GM12878 (cell line): Measurements from ENCODE around the gene DNAH17. TPM values are rescaled to one million over a fixed set of nuclear protein-coding genes. Genes with fewer than 3 reads are reported as not detected.
A peak's percentile ranks its signal among the peaks of the same experiment; 100 is the strongest.

Experiments
- ATAC-seq: fragments of 200-7000 bp; cut with Tn5 transposase; 3 replicates; pipeline ENCODE4 v1.9.1; 2020; ENCODE audit warnings: mild to moderate bottlenecking, moderate library complexity
- BruUV-seq: library from RNA; stranded (reverse); fragments of 400-500 nt; replicated peaks from 2 replicates; lab custom pipeline; 2021; lab: Mats Ljungman, UMichigan
- CTCF ChIA-PET: fragments of 300-600 bp; sonication (Branson Sonifier 250); formaldehyde crosslinking; extraction: SDS; loops from one replicate; lab custom pipeline; 2021; ENCODE audit warnings: inconsistent platforms; lab: Yijun Ruan, JAX
- POLR2A ChIA-PET: fragments of 350-600 bp; formaldehyde crosslinking; extraction: SDS; loops from one replicate; lab custom pipeline; 2021; ENCODE audit warnings: inconsistent platforms; lab: Charles Lee
- RAD21 ChIA-PET: fragments of 300-600 bp; sonication (Branson Sonifier 250); formaldehyde crosslinking; loops from one replicate; lab custom pipeline; 2023; ENCODE audit warnings: antibody characterized with exemption; ENCODE audit not compliant: unreplicated experiment; lab: Charles Lee
- SMC1A ChIA-PET: fragments of 300-600 bp; sonication (Branson Sonifier 250); formaldehyde crosslinking; loops from one replicate; lab custom pipeline; 2023; ENCODE audit not compliant: unreplicated experiment, uncharacterized antibody; lab: Charles Lee
- DNase-seq: peaks from one replicate; pipeline ENCODE4 v3.0.0-alpha.2; 2011; ENCODE audit warnings: low read depth, low spot score
- FAIRE-seq: peaks from 3 replicates; lab custom pipeline; 2011; peaks lifted over from hg19 to GRCh38; lab: Jason Lieb, UNC
- H2AFZ ChIP-seq: 2 replicates; pipeline ENCODE4 v1.6.0; 2011; ENCODE audit warnings: low read depth, low read length, control low read depth; ENCODE audit not compliant: control insufficient read depth
- H3K27ac ChIP-seq: 2 replicates; pipeline ENCODE4 v1.5.1; 2011; ENCODE audit warnings: control low read depth; ENCODE audit not compliant: control insufficient read depth, insufficient read depth
- H3K27me3 ChIP-seq, 2 experiments: replicated peaks in 1 of 2; 2 replicates each; pipeline versions ENCODE4 v1.6.0 to v1.6.1; 2011; ENCODE audit warnings: low read length in 1 of 2; ENCODE audit not compliant: control insufficient read depth in 2 of 2, insufficient read depth in 2 of 2
- H3K36me3 ChIP-seq, 2 experiments: 2 replicates each; pipeline ENCODE4 v1.5.1; 2011; ENCODE audit warnings: low read length in 1 of 2; ENCODE audit not compliant: control insufficient read depth in 2 of 2, insufficient read depth in 2 of 2
- H3K4me1 ChIP-seq: 2 replicates; pipeline ENCODE4 v1.6.1; 2011; ENCODE audit warnings: mild to moderate bottlenecking, low read length, moderate library complexity, mixed read lengths; ENCODE audit not compliant: control insufficient read depth, insufficient read depth
- H3K4me2 ChIP-seq: 2 replicates; pipeline ENCODE4 v1.6.0; 2011; ENCODE audit warnings: control low read depth; ENCODE audit not compliant: control insufficient read depth, insufficient read depth
- H3K4me3 ChIP-seq: fragments of 200-600 bp; sonication (generic); 2 replicates; pipeline ENCODE4 v1.5.1; 2016
- H3K79me2 ChIP-seq: 2 replicates; pipeline ENCODE4 v1.6.0; 2011; ENCODE audit warnings: low read length; ENCODE audit not compliant: control insufficient read depth, insufficient read depth
- H3K9ac ChIP-seq: 2 replicates; pipeline ENCODE4 v1.8.0; 2011; ENCODE audit warnings: low read length, control low read depth, mixed read lengths; ENCODE audit not compliant: control insufficient read depth, insufficient read depth
- H3K9me3 ChIP-seq: replicated peaks from 3 replicates; pipeline ENCODE4 v1.5.1; 2011; ENCODE audit warnings: mild to moderate bottlenecking, low read length; ENCODE audit not compliant: control insufficient read depth, insufficient read depth
- H4K20me1 ChIP-seq: 2 replicates; pipeline ENCODE4 v1.6.0; 2011; ENCODE audit not compliant: control insufficient read depth, insufficient read depth
- TARDBP ChIP-seq: IDR thresholded peaks from 2 replicates; pipeline ENCODE4 v1.6.1; 2016; ENCODE audit warnings: borderline replicate concordance
- WGBS: methylation state at CpG from one replicate; pipeline ENCODE4 v1.1.6; 2016; ENCODE audit warnings: low lambda C conversion rate; ENCODE audit not compliant: insufficient replicate concordance, insufficient coverage; ENCODE audit errors: missing lambda C conversion rate; 5-methylcytosine and 5-hydroxymethylcytosine counted together
- in situ Hi-C: fragments of 300-500 bp; cut with MboI; formaldehyde crosslinking; loops from 9 replicates; pipeline ENCODE4 v1.14.3; 2018; ENCODE audit warnings: mixed read lengths
- intact Hi-C: fragments of 100-400 bp; cut with micrococcal nuclease; formaldehyde crosslinking; loops from one replicate; pipeline ENCODE4 v1.14.2; 2022; ENCODE audit not compliant: unreplicated experiment
- polyA plus RNA-seq, 11 experiments: library from polyadenylated mRNA; depleted of rRNA in 4 of 11; unstranded in 6 of 11; stranded (reverse) in 5 of 11; fragments of >200 nt; fragmentation: Nextera tagmentation in 4 of 11; fragmentation: Illumina TruSeq in 1 of 11; extraction: Ambion mirVana in 4 of 11; extraction: Trizol in 1 of 11; gene quantifications; 1 replicate in 1 of 11; 2 replicates in 10 of 11; pipeline versions ENCODE4 v1.2.1 to v1.2.3, GENCODE V29; 2011 to 2016; ENCODE audit warnings: inconsistent platforms in 2 of 11, missing spikeins in 2 of 11, low read depth in 1 of 11
- total RNA-seq, 4 experiments: library from RNA; depleted of rRNA in 3 of 4; stranded (reverse); fragments of >200 nt in 3 of 4; fragmentation: Illumina TruSeq in 1 of 4; extraction: Trizol in 1 of 4; gene quantifications; 2 replicates each; pipeline versions ENCODE4 v1.2.1 to v1.2.3, GENCODE V29; 2013 to 2021
- TF ChIP-seq, protein P1 (sequence below), 3 experiments: IDR thresholded peaks in 2 of 3; conservative IDR thresholded peaks in 1 of 3; 2 replicates each; pipeline ENCODE4 v1.5.1; 2011; ENCODE audit warnings: low read depth in 3 of 3, low read length in 3 of 3, mild to moderate bottlenecking in 3 of 3, control low read depth in 2 of 3, moderate library complexity in 2 of 3, inconsistent platforms in 1 of 3, mixed read lengths in 1 of 3; ENCODE audit not compliant: control insufficient read depth in 2 of 3, insufficient read depth in 1 of 3; ENCODE audit errors: extremely low read depth in 1 of 3

Gene DNAH17
- total and polyA plus RNA-seq, 10 of the 15 experiments (the other 5 are each of a cell fraction or from before 2014, with no cell fraction given), result 0.16 to 2.9 (median 0.56) TPM

DNA sequence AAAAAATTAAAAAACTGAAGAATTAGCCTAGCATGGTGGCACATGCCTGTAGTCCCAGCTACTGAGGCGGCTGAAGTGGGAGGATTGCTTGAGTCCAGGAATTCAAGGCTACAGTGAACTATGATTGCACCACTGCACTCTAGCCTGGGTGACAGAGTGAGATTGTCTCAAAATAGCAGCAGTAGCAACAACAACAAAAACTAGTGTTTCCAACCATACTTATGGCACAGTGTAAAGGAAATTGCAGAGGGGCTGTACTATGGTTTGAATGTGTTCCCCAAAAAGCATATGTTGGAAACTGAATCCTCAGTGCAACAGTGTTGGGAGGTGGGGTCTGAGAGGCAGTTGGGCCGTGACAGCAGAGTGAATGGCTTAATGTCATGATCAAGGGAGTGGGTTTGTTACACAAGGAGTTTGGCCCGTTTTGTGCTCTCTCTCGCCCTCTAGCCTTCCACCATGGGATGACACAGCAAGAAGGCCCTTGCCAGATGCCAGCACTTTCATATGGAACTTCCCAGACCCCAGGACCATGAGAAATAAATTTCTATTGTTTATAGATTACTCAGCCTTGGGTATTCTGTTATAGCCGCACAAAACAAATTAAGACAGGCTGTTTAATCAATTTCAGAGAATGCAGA lies 128.7 kb downstream of the DNAH17 start:
- BruUV-seq, result no TSS peak
- FAIRE-seq, result no peak
- RAD21 ChIA-PET, result interaction anchor here (1.2 kb wide), 1 partner anchor 65 kb away, joined by 3 read pairs; no protein-coding TSS in a partner anchor

More for the DNA sequence above, 128.7 kb downstream of the DNAH17 start:
- Histone ChIP-seq H3K9me3 (no peaks in the 10 kb centered on the region), H3K9ac (no peak overlapping the region), H3K4me2 (no peak overlapping the region), H2AFZ (no peak overlapping the region), H3K27ac (no peak overlapping the region), H3K36me3 (no peaks in the 10 kb centered on the region), H3K4me3 (no peak overlapping the region), H3K4me1 (peaks cover 13% of the 10 kb centered on the region), H4K20me1 (no peaks in the 10 kb centered on the region), H3K27me3 (no peaks in the 10 kb centered on the region), H3K79me2 (no peaks in the 10 kb centered on the region)
- WGBS, result 50% methylated on average over 5 of the region's 5 CpGs
- in situ Hi-C loops, result no loop called here
- intact Hi-C loops, result loop anchor here (5.0 kb wide), 1 partner anchor 39 kb away; no protein-coding TSS in a partner anchor
- CTCF ChIA-PET, result interaction anchor here (0.6 kb wide), 1 partner anchor 363 kb away, joined by 3 read pairs; no protein-coding TSS in a partner anchor
- TF ChIP-seq TARDBP, result no peak
- TF ChIP-seq, protein P1, sequence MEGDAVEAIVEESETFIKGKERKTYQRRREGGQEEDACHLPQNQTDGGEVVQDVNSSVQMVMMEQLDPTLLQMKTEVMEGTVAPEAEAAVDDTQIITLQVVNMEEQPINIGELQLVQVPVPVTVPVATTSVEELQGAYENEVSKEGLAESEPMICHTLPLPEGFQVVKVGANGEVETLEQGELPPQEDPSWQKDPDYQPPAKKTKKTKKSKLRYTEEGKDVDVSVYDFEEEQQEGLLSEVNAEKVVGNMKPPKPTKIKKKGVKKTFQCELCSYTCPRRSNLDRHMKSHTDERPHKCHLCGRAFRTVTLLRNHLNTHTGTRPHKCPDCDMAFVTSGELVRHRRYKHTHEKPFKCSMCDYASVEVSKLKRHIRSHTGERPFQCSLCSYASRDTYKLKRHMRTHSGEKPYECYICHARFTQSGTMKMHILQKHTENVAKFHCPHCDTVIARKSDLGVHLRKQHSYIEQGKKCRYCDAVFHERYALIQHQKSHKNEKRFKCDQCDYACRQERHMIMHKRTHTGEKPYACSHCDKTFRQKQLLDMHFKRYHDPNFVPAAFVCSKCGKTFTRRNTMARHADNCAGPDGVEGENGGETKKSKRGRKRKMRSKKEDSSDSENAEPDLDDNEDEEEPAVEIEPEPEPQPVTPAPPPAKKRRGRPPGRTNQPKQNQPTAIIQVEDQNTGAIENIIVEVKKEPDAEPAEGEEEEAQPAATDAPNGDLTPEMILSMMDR (IDR thresholded peaks at IDR 0.05 in 2 of 3, conservative IDR thresholded peaks at IDR 0.05 in 1 of 3; ENCODE audit: control insufficient read depth in 2 of 3, extremely low read depth in 1 of 3, insufficient read depth in 1 of 3, low read depth in 3 of 3, low read length in 3 of 3), result peak in 2 of 3 experiments; percentile 30 to 36; a peak in 3 of 6 replicates
- POLR2A ChIA-PET, result no interaction called here
- no peak for ATAC-seq
- no peak for DNase-seq
- SMC1A ChIA-PET, result no interaction called here
